Activated CD4-positive, alpha-beta T cell treated with anti-CD3 and anti-CD28 coated beads for 48 hours (primary cell): ENCODE results near the gene VSTM4.

Source experiments
- DNase-seq: peaks from one replicate; pipeline ENCODE4 v3.0.0-alpha.2; 2020

Gene VSTM4, protein sequence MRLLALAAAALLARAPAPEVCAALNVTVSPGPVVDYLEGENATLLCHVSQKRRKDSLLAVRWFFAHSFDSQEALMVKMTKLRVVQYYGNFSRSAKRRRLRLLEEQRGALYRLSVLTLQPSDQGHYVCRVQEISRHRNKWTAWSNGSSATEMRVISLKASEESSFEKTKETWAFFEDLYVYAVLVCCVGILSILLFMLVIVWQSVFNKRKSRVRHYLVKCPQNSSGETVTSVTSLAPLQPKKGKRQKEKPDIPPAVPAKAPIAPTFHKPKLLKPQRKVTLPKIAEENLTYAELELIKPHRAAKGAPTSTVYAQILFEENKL

DNA sequence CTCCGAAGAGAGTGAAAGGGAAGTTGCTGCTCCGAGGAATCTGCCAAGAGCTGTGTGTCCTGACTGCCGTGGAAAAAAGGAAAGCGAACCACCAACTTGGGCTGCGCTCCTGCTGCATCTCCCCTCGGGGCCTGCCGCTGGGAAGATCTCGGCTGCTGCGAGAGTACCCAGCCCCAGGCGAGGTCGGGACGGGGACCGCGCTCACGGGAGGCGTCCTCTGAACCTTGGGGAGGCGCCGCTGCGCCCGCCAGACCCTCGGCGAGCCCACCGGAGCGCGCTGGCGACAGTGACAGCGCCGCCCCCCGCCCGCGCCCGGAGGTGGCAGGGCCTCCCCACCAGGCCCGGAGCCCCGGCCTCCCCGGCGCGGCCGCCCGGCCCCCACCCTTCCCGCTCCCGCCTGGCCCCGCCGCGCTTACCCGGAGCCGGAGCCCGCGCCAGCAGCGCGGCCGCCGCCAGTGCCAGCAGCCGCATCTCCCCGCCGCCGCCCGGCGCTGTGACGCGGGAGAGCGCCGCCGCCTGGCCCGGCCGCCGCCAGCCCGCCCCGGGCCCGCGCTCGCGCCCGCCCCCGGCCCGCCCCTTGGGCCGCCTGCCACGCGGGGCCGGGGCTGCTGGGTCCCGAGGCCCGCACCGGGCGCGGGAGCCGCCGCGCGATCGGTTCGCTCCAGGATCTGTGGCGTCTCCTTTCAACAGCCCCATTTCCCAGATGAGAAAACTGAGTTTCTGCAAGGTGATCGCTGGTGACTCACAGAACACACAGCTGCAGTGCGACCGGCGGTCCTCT lies at the start of gene VSTM4:
TSS of gene VSTM4 (minus strand) at position 508 of the 781 bp plus-strand sequence. CDS start at position 471, 37 bp downstream.
- DNase-seq, result no peak

DNA sequence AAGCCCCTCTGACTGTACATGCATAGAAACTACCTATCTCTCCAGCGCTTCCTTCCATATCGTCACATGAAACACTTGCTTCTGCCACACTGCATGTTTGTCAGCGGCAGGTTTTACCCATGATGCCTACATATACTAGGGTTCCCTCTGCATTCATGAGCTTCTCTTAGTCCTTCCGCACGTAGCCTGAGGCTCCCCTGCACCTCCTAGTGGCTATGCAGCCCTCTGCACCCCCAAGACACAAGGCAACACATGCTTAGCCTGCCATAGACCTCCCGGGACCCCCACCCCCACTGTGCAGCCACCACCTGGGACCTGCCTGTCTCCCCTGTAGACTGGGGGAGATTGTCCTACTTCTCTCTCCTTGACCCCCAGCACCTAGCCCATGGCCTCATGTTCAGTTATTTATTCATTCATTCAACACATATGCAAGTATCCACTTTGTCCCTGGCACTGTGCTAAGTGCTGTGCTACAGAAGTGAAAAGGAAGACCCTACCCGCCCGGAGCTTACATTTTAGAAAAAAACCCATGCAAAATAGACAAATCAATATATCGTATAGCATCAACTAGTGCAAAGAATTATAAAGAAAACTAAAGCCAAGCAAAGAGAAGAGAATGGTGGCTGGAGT lies 49.4 kb upstream of the VSTM4 start:
- peak; percentile 58 for DNase-seq

DNA sequence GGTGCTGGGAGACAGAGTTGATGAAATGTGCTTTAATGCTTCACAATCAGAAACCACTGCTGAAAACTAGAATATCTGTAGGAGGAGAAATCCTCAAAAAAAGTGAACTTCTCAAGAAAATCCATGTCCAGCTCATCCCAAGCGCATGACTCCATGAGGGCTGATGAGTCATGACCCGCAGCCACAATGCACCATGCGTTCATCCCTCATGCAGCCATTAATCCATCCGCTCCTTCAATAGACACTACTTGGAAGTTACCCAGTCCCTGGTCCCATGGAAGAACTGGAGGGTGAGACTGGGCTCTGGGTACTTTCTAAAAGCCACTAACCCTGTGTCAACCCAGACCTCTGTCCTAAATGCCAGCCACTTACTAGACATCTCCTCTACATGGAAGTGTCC lies 48.4 kb upstream of the VSTM4 start:
- no peak for DNase-seq

GRCh38 chr10:49162761-49163310 lies 47.5 kb upstream of the VSTM4 start:
- DNase-seq, result no peak

- DNase-seq, result no peak
Measured at GRCh38 chr10:49162063-49162462, 46.7 kb upstream of the VSTM4 start.

- no peak for DNase-seq
Measured at GRCh38 chr10:49161411-49161997, 46.2 kb upstream of the VSTM4 start.

- DNase-seq, result no peak
Measured at GRCh38 chr10:49160814-49161213, 45.5 kb upstream of the VSTM4 start.

DNA sequence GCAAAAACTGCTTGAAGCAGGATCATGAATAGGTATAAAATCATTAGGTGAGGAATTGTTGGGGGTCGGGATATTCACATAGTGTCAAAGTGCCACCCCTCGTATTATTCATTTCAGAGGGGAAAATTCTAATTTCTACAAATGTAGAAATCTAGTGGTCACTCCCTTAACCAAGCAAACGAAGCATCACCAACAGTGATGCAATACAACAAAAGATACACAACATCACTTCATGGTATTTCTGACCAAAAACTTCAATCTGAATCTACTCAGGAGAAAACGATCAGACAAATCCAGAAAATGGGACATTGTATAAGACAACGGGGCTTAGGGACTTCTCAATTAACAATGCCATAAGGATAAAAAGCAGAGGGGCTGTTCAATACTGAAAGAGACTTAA lies 44.8 kb upstream of the VSTM4 start:
- DNase-seq, result no peak

DNA sequence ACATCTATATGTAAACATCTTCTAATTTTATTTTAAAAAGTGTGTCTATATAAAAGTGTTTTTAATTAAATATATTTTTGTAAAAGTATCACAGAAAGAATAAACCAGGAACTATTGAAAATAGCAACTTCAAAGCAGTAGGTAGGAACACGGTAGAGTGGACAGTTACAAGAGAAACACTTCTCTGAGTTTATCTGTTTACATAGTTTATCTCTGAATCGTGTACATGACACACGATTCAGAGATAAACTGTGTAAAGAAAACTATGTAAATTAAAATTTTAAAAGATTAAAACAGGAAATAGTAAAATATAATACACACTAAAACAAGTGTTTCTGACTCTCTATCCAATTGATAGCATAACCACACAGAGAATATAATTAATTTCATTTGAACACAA lies 43.6 kb upstream of the VSTM4 start:
- DNase-seq, result no peak

GRCh38 chr10:49158404-49158803 lies 43.1 kb upstream of the VSTM4 start:
- DNase-seq, result no peak

GRCh38 chr10:49157229-49157628 lies 41.9 kb upstream of the VSTM4 start:
- DNase-seq, result no peak

DNA sequence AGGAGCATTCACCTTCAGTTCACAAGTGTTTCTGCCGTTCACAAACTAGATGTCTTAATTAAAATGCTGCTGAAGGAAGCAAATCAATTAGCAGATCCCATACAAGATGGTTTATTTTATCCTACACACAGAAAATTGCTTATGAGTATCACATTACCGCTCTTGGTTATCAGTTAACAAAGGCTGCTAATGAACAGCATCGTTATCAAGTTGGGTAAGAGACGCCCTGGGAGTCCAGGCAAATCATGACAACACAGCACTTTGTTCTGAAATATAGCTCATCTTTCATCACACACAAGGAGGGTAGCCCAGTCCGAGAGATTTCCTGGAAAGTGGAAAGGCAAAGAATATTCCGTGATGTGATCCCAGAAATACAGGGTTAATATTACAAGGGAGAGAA lies 39.3 kb upstream of the VSTM4 start:
- no peak for DNase-seq

DNA sequence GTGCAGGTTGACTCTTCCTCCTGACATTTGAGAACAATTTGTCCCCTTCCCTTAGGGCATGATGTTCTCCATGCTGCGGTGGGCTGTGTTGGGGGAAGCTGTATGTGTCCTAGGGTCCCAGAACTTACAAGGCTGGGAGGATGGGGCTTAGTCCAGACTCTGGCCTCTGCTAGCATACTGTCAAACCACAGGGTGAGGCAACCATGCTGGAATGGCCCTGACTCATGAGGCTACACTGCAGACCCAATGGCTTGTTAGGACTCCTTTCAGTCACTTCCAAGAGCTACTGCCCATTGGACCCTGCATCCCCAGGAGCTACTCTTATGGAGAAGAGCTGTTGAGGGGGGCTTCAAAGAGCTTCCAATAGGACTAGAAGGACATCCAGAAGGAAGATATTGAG lies 38.6 kb upstream of the VSTM4 start:
- no peak for DNase-seq

DNA sequence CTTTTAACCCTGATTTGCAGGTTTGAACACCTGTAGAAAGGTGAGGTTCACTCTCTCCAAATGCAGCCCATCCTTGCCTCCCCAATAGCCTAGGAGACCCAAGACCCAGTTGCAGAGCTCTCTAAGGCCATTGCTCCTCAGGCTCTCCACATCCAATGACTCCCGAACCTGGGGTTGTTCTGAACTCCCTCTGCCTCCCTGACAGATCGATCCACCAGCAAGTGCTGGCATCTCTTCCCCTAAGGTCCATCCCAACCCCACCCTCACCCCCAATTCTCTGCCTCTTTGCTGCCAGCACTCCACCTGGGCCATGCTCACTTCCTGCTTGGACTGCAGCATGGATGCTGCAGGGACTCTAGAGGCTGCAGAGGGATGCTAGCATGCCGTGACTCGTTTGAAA lies 37.8 kb upstream of the VSTM4 start:
- DNase-seq, result no peak

DNA sequence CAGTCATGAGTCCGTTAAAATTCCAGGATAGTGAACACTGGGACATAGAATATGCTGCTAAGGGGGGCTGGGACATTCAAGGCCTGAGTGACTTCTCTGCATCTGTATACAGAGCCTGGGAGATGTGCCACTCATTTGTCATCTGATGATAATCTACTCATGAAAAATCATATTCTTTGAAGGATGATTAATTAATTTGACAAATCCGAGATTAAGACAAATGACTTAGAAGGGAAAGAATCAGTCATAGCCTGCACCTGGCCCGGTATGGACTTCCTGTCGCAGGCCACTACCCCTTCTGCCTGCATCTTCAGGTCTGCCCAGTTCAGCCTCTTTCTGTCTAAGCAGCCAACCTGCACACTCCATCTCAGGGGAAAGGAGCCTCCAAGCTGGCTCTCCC lies 37.3 kb upstream of the VSTM4 start:
- DNase-seq, result no peak

DNA sequence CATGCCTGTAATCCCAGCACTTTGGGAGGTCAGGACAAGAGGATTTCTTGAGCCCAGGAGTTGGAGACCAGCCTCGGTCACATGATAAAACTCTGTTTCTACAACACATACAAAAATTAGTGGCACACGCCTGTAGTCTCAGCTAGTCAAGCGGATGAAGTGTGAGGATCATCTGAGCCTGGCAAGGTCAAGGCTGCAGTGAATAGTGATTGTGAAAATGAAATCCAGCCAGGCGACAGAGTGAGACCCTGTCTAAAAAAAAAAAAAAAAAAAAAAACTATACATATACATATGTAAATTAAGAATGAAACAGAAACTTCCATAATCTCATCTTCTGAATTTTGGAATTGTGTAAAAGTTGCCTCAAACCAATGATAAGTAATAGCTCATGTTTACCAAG lies 36.7 kb upstream of the VSTM4 start:
- no peak for DNase-seq

DNA sequence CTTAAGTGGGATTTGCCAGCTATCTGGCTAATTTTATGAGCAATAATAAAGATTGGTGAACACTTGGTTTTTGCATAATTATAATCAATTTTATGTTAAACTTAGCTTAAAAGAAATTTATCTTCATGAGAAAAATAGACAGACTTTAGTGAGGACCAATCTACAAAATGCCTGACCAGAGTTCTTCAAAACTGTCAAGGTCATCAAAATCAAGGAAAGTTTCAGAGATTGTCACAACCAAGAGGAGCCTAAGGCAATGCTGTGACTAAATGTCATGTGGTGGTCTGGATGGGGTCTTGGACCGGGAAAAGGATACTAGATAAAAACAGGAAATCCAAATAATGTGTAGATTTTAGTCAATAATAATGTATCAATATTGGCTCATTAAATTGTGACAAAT lies 36.2 kb upstream of the VSTM4 start:
- no peak for DNase-seq

GRCh38 chr10:49151025-49151445 lies 35.7 kb upstream of the VSTM4 start:
- DNase-seq, result no peak

GRCh38 chr10:49150426-49150825 lies 35.1 kb upstream of the VSTM4 start:
- DNase-seq, result no peak

DNA sequence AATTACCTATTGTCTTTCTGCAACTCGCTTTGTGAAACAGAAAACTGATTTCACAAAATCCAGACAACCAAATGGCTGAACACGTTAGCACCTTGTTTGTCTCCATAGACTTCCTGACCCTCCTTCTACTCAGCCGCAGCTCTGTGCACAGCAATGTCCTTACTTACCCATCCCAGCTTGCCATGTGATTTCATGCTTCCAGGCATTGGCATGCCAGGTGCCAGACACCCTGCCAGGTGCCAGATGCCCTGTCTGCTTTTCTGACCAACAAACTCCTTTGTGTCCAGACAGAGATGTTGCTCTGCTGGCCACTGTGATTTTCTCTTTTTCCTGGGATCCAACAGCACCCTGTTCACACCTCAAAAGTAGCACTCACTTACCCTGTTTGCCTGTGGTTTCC lies 34.6 kb upstream of the VSTM4 start:
- DNase-seq, result no peak

DNA sequence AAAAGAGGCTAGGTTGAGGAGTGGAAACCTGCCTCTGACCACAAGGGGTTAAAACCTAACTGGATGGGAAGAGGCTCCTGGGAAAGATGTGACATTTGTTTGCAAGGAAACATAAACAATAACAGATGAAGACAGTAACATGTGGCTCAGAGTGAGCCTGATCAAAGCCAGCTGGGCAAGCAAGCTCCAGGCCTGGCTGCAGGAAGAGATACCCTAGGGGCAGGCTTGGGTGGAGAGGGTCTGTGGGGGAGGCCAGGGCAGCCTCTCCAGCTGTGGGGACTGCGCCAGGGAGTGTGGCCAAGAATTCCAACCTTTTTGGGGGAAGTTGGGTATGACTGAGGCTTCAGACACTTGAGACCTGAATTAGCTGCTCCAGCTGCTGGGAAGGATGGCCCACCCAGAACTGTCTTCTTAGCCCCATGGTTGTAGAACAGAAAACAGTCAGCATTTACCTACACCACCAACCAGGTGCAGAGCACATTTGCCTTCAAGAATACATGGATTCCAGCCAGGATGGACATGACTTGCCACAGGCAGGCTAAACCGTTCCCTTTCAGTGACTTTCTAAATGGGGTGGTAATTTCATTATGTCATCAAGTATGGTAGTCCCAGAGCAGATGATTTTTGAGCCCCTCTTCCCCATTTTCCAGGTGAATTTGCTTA lies 28.9 kb upstream of the VSTM4 start:
- no peak for DNase-seq

DNA sequence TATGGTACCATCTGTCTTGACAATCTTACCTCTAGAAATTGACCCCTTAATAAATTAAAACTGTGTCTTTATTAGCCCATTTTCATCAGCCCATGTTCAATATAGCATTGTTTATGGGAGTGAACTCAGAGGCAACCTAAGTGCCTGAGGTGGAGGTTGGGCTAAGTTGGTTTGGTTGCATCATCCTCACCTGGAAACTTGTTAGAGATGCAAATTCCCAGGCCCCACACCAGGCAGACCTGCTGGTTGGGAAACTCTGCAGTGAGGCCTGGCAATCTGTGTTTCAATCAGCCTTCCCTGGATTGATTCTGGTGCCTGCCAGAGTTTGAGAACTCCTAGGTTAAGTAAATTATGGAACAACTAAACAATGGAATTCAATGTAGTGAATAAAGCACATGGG lies 27.9 kb upstream of the VSTM4 start:
- no peak for DNase-seq
